CD1c-positive myeloid dendritic cell (primary cell): ENCODE results near the gene NRSN1.

Experiments
- DNase-seq: peaks from one replicate; pipeline ENCODE4 v3.0.0-alpha.2; 2016; ENCODE audit errors: extremely low spot score

NRSN1 gene, protein sequence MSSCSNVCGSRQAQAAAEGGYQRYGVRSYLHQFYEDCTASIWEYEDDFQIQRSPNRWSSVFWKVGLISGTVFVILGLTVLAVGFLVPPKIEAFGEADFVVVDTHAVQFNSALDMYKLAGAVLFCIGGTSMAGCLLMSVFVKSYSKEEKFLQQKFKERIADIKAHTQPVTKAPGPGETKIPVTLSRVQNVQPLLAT

DNA sequence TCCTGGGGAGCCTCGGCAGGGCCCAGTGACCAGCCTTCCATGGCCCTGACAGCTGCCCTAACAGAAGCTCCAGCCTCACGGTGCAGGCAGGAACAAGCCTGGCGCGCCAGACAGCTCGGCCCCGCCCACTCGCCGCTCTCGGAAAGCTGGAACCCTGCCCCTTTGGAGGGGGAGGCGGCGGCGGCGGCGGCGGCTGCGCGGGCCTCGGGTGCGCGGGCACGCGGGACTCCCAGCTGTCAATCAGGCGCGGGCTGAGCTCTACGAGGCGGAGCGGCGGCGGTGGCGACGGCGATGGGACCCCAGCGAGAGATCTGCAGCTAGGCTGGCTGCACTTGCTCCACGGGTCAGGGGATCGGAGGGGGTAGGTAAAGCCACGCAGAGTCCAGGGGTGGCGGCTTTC lies at the start of gene NRSN1:
Gene NRSN1 (plus strand): TSS at position 236 of the 400 bp plus-strand sequence. CDS start 8,113 bp downstream, outside the sequence.
- DNase-seq, result no peak

DNA sequence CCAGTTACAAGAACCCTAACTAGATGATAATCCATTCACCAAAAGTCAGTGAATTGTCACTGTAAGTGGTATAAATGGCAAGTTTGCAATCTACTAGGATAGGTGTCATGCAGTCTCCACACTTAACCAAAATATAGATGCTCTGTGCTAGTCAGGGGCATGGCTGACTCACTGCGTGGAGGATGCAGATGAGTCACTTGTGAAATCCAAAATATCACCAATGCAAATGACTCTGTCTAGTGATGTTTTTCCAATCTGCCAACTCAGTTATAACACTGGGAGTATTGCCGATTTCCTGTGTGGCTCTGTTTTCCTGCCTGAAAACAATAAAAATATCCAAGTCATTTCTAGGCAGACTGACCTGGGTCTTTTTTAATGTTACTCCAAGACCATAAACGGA lies 47.8 kb upstream of the NRSN1 start:
- DNase-seq, result no peak

DNA sequence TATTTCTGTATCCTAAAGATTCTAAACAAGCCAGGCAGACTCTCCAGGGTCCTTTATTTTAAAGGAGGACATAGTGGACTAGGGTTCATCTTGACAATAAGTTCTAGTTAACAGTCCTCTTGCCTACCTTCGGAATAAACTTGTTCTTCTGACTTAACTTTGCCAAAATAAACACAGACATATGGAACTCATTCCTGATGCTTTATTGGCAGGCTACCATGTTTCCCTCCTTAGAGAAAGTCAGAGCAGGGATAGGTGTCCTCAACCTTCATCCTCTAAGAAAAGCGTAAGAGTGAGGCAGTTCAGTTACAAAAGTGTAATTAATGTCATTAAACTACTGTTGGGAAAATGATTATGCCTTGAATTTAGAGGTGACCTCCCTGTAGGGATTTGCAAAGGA lies 46.9 kb upstream of the NRSN1 start:
- no peak for DNase-seq

DNA sequence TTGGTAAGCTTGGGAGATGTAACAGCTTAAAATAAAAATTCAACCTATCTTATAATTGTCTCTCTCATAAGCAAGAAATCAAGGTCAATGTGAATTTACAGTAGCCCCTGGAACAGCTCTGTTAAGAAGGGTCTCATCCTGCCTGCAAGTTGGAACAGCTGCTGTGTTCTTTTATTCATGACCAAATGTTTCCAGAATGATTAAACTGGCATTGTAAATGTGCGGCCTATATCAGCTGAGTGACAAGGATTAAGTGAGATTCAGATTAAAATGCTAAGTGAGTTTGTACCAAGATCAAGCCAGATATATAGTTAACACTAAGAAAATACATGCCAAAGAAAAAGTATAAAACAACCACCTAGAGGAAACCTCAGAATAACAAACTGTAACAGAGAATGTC lies 45.3 kb upstream of the NRSN1 start:
- no peak for DNase-seq

DNA sequence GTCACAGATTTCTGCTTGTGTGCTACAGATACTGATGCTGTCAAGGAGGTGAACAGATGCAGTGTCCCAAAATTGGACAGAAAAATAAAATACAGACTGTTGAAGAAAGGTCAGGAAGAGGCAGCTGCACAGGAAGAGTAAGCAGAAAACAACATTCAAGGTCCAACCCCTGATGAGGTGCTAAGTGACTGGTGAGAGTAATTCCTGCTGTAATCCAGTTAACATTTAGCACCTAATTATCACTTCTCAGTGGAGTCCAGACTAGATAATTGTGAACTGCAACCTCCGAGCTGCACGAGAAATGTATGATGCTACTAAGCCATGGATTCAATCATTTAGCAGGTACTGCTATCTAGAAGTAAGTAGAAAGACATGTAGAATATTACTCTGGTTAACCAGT lies 36.3 kb upstream of the NRSN1 start:
- DNase-seq, result no peak

DNA sequence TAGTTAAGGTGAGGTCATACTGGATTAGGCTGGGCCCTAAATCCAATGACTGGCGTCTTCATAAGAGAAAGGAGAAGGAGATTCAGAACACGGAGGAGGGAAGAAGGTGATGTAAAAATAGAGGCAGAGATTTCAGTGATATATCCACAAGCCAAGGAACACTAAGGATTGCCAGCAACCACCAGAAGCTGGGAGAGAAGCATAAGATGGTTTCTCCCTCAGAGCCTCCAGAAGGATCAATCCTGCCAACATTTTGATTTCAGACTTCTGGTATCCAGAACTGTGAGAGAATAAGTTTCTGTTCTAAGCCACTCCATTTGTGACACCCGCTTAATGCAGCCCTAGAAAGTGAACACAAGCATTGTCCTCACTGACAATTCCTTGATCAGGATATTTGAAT lies 33.6 kb upstream of the NRSN1 start:
- no peak for DNase-seq

DNA sequence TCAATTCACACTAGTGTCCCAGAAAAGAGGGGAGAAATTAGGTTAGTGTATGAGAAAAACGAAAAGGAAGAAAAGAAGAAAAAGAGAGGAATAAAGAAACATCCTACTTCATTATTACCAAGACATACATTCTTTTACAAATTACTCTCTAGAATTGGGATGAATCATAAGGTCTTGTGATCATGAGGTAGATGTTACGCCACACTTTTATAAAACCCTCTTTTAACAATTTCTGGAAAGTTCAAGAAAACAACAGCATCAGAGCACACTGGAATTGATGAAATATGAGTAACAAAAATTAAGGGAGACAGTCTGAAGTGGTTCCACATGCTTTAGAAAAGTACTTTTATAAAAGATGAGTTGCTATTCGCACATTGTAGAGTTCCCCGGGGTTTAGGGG lies 32.6 kb upstream of the NRSN1 start:
- no peak for DNase-seq

DNA sequence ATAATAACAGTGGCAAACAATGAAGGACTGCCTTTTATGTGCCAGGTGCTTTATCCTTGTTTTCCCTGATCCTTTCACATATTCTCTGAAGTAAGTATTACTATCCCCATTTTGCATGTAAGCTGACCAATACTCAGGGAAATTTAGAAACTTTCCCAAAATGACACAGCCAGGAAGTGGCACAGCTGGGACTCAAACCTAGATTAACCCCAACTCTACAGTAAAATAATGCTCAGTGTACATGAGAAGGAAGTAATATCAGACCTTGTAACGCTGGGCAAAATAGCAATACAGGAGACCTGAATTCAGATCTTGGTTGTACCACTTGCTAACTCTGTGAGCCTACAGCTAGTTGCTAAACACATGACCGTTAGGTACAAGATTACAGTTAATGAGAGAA lies 26.8 kb upstream of the NRSN1 start:
- DNase-seq, result no peak

DNA sequence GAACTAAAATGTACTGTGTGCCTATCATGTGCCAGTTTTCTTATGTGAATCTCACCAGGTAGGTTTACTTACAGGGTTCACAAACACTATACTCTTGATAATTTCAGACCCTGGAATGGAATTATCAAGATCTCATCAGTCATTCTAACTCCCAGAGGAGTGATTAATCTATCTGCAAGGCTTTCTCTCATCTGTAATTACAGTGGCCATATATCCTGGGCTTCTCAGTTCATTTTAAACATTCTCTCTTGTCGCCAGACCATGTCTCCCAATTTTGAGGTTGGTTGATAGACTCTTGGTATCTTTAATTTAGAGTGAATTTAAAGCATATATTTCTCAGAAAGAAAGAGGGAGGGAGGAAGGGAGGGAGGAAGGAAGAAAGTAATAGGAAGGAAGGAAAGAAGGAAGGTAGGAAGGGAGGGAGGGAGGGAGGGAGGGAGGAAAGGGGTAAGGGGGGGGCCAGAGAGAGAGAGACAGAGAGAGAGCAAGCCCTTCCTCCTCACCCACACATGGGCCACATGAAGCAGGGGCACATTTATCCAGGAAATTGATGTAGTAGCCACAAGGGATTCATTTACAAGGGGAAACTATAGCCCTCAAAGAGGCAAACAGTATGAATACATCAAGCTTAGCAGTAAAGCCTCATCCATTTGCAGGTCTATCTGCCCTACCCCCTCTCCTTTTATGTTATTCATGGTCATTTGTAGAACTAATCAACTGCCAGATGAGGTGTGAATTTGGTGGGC lies 25.8 kb upstream of the NRSN1 start:
- DNase-seq, result no peak

DNA sequence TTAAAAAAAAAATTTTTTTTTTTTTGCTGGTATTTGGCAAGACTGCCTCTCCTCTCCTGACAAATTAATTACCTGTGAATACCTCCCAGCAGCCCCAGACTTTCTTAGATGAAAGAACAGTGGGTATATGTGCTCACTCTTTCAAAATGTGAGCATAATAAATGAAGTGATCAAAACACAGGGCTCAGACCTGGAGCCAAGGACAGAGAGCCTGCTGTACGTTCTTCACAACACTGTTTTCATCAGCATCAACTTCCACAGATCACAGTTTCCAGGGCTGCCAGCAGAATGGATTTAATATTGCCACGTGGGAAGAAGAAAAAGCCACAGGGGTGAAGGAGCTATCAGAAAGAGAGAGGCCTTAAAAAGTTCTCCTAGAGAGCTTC lies 25.3 kb upstream of the NRSN1 start:
- no peak for DNase-seq

DNA sequence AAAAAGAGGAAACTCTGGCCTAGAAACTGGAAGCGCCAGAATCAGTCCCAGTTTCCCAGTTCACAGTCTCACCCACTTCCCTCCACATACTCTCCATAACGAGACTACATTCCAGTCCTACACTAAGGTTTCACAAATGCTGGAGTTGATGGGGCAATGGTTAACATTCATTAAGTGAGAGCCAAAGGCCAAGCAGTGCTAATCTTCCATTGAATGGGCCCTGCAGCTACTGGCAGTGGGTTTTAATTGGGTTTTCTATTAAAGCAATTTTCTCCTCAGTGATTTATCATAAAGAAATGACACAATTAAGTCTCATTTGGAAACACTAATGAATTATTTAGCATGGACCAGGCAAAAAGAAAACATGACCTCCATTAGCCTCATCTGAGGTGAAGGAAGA lies 20.8 kb upstream of the NRSN1 start:
- no peak for DNase-seq

DNA sequence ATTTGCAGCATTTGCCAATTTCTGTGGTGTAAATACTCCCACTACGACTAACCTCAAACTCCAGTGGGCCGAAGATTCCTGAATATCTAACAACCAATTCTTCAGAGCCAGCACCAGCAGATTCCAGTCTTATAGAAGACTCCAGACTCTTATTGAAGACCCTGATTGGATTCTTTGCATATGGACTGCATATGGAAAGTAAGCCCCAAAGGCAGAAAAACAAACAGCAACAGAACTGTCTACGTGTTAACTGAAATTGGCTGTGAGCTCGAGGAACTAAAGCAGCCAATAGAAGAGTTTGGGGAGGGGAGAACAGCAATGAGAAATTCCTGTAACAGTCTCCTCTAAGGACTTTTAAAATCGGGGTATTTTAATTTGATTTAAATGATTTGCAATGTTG lies 19.7 kb upstream of the NRSN1 start:
- no peak for DNase-seq

DNA sequence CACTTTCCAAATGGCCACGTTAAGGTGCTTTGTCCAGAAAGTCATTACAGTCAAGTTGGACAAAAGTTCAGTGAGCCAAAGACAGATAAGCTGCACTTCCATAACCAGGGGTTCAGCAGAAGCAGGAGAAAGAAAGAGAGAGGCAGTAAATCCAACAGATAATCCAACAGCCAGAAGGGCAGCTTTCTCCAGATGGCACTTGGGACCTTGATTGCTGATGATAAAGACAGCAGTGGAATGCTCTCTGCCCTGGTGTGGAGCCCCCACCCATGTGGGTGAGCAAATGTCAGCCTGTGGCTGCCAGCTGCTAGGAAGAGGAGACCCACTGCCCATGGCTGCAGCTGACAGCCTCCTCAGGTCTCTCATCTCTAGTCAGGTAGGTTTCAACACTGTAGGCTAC lies 18.7 kb upstream of the NRSN1 start:
- no peak for DNase-seq

DNA sequence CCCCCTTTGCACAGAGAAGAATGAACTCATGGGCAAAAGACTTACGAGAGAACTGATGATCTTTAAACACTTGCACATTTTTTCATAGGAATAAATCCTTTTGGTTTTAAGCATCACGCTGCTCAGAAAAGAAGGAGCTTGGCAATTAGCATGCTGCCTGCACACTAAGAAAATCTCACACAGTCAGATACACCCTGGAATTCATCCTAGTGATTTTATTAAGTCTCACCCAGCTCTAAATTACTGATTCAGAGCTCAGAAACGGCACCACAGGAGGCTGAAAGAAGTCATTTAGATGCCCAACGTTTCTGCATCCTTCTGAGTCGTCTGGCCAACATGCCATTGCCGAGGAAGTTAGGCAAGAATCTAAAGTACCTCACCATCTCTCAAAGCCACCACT lies 18.0 kb upstream of the NRSN1 start:
- no peak for DNase-seq

DNA sequence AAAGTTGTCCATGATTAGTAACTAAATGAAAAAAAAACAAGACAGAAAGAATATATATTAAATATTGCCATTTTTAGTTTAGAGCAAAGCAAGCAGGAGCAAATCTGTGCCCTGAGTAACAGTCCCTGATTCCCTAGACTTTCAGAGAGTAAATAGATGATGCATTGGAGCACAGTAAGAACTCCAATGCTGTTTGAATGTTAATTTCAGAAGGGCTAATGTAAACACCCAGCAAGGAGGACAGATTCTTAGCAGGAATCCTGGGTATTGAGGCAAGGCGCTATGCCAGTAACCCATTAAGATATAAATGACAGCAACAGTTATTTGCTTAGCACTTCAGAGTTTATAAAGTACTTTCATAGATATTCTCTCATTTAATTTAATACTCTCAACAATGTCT lies 15.6 kb upstream of the NRSN1 start:
- no peak for DNase-seq

DNA sequence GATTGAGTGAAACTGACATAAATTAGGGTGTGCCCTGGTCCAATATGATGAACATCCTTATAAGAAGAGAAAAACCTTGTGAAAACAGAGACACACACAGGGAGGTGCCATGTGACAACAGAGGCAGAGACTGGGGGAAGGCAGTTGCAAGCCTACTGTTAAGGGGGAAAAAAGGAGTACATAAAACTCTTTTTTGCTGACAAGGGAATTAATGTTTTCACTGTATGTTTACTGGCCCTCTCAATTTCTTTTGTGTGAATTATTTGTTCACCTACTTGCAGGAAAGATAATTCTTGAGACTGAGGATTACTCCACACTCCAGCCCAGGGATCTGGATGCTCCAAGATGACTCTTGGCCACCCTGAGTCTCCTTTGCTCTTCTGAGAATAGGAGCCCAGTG lies 12.1 kb upstream of the NRSN1 start:
- no peak for DNase-seq

DNA sequence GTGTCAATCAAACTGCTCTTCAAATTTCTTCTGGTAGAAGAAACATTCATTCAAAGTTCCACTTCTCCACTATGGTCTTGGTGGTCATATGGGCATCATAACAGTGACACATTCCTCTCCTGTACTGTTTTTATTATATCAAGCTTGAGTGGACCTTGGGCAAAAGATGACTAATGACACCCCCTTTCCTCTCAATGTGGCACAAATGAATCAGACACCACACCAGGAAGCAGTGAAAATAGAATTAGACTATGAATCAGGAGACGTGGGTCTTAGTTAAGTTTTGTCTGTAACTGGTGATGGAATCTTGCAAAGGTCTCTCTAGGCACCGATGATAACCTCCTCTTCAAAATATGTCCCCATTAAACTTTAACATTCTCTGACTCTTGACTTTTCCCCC lies 9.0 kb upstream of the NRSN1 start:
- DNase-seq, result no peak

DNA sequence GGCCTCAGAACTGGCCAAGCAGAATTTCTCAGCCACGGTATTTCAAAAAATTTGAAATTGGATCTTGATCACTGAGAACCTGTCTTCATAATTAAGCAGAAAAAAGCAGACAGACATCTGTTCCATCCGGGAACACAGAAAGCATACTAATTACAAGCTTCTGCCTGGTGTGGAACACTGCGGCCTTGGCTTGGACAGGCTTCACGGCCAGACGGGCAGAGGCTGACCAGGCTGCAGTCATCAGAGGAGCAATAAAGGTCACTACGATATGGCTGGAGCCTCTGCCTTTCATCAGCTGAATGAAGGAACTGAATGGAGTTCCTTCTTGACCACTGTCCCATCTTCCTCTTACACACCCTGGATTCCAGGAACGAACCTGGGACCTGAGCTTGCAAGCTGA lies 3.9 kb upstream of the NRSN1 start:
- no peak for DNase-seq

DNA sequence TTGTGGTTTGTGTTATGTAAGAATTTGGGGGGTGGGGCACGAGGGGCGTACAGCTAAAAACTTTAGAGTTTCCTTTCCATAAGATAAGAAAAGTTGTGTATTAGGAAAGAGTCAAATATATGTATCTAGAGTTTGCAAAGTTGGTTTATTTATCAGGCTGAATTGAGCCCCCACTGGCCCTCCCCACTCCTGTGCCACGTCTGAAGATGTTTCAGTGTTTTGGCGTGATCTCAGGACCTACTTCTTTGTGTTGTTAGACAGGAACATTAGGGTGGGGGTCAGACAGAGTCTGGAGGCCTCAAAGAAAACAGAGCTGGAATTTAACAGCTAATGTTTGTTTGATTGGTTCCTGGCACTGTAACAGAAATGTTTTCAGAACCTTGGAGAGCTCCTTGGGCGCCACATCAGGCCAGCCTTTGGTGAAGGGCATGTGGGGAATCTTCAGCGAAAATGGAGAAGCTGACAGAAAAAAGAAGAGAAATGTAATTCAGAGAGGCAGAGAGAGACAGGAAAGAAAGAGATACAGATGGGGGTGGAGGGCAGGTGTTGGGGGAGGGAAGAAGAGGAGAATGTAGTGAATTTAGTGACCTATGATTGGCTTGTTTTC lies 674 bp downstream of the NRSN1 start:
- DNase-seq, result peak; percentile 43

DNA sequence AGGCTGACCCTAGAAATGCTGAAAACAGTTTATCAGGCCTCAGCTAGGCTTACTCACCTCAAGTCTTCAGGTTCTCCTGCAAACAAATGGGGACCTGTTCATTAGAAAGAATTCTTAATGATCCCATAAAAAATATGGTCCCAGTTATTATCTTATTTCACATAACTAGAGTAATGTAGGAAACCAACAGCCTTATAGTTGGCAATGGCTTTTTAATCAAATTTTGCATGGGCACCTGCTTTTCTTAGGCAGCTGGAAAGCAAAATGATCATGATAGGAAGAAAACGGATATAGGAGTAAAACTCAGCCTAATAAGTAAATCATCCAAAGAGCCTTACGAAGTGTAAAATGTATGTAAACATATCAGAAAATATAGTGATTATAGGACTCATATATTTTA lies 1.3 kb downstream of the NRSN1 start:
- DNase-seq, result no peak

DNA sequence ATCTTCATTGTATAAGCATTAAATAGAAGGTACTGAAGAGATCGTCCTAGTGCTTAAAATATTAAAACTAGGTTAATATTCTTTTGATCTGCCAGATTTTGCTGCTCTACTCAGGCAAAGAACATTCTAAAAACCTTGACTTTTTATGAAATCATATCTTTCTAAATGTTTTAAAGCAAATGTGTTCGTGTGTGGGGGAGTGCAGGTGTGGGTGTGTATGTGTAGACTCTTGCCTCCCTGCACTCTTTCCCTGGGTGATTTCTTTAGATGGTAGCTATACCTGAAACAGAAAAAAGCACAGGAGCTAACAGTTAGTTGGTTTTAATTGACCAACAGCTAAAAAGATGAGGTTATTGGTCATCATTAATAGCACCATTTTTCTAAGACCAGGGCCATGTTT lies 5.7 kb downstream of the NRSN1 start:
- DNase-seq, result no peak

DNA sequence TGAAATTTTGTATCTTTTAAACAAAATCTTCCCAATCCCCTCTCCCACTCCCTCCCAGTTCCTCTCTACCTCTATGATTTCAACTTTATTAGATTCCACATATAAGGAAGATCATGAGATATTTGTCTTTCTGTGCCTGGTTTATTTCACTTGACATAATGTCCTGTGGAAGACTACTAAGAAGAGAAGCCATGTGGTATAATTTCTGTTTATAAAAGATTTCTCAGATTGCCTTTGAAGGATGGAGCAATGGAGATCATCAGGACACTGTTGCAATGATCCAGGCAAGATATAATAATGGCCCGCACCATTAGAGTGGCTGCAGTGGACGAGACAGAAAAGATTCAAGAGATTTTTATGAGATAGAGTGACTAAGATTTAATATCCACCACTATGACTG lies 13.1 kb downstream of the NRSN1 start:
- no peak for DNase-seq

DNA sequence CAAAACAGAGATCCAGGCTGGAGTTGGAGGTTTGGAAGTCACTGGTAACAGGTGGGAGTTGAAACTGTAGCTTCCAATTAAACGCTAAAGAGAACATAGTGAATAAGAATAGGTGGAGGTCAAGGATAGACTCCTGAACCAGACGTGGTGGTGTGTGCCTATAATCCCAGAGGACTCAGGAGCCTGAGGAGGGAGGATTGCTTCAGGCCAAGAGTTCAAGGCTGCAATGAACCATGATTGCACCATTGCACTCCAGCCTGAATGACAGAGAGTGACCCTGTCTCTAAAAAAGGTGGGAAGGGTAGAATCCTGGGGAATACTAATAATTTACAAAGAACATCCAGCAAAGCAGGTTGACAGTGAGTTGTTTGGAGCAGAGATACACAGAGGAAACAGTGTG lies 13.6 kb downstream of the NRSN1 start:
- DNase-seq, result no peak

DNA sequence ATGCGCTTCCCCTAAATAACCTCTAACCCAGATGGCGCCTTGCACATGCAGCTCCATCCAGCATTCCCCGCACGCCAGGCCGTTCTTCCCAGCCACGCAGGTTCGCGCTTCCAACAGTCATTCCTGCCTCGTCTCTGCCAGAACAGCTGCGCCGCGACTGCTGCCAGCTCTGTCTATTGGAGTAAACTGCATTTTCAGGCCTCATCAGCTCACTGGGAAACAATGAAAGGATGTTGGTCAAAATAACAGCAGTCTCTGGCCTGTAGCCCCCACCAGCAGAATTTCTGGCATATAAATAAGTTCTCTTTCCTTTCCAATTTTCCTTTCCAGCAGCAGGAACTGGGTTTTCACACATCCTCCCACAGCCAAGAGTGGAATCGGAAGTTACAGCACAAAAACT lies 14.6 kb downstream of the NRSN1 start:
- DNase-seq, result no peak
